ENCODE measurements around the gene NCEH1.

Gene NCEH1

GRCh38 chr3:172581757-172582166 is 129.1 kb downstream of the NCEH1 start:
- ATAC-seq (ENCODE audit: insufficient read depth, low read depth) = peak; percentile 68
- peak; percentile 48 for DNase-seq
- Histone ChIP-seq H3K9ac (ENCODE audit: low read depth, low read length) (peak overlapping the region; percentile 56), H3K36me3 (ENCODE audit: insufficient read depth, low read length) (no peaks in the 10 kb centered on the region), H3K4me1 (ENCODE audit: insufficient read depth, low read length) (peaks cover 99% of the 10 kb centered on the region), H3K4me2 (ENCODE audit: insufficient read depth, low read length) (peak overlapping the region; percentile 50), H3K4me3 (ENCODE audit: low read depth in 1 of 2, low read length in 2 of 2) (no peak overlapping the region), H3K27ac (ENCODE audit: low read length) (peak overlapping the region; percentile 97), H4K20me1 (ENCODE audit: insufficient read depth, low read length) (no peaks in the 10 kb centered on the region), H3K79me2 (ENCODE audit: insufficient read depth, low read length) (peaks cover 4% of the 10 kb centered on the region; the same call in 1 of the 2 replicates), H2AFZ (ENCODE audit: low read depth, low read length) (peak overlapping the region; percentile 11; the same call in 1 of the 2 replicates), H3K27me3 (ENCODE audit: insufficient read depth, low read length, poor library complexity) (no peaks in the 10 kb centered on the region), H3K9me3 (ENCODE audit: insufficient read depth, low read length, severe bottlenecking) (no peaks in the 10 kb centered on the region)
- no peak for TF ChIP-seq CTCF (IDR thresholded peaks at IDR 0.05; ENCODE audit: borderline replicate concordance, extremely low read depth, low read length, poor library complexity, severe bottlenecking)
- no peak for TF ChIP-seq EZH2 (IDR thresholded peaks at IDR 0.05; ENCODE audit: borderline replicate concordance, low read depth, low read length, severe bottlenecking)

- no peaks in the 10 kb centered on the region for H3K36me3 ChIP-seq (ENCODE audit: insufficient read depth, low read length)
- peak; percentile 29 for ATAC-seq (ENCODE audit: insufficient read depth, low read depth)
- no peaks in the 10 kb centered on the region for H3K27me3 ChIP-seq (ENCODE audit: insufficient read depth, low read length, poor library complexity)
- DNase-seq = no peak
- peak overlapping the region; percentile 97 for H3K27ac ChIP-seq (ENCODE audit: low read length)
- H3K4me1 ChIP-seq (ENCODE audit: insufficient read depth, low read length) = peaks cover 96% of the 10 kb centered on the region
- H4K20me1 ChIP-seq (ENCODE audit: insufficient read depth, low read length) = no peaks in the 10 kb centered on the region
- no peak for TF ChIP-seq CTCF (IDR thresholded peaks at IDR 0.05; ENCODE audit: borderline replicate concordance, extremely low read depth, low read length, poor library complexity, severe bottlenecking)
- no peak for TF ChIP-seq EZH2 (IDR thresholded peaks at IDR 0.05; ENCODE audit: borderline replicate concordance, low read depth, low read length, severe bottlenecking)
- peak overlapping the region; percentile 19; the same call in 1 of the 2 replicates for H2AFZ ChIP-seq (ENCODE audit: low read depth, low read length)
- peak overlapping the region; percentile 56 for H3K9ac ChIP-seq (ENCODE audit: low read depth, low read length)
- peak overlapping the region in 1 of 2 experiments; percentile 13; a peak in 2 of 4 replicates for H3K4me3 ChIP-seq (ENCODE audit: low read depth in 1 of 2, low read length in 2 of 2)
- H3K4me2 ChIP-seq (ENCODE audit: insufficient read depth, low read length) = peak overlapping the region; percentile 50
- H3K79me2 ChIP-seq (ENCODE audit: insufficient read depth, low read length) = peaks cover 4% of the 10 kb centered on the region; the same call in 1 of the 2 replicates
- no peaks in the 10 kb centered on the region for H3K9me3 ChIP-seq (ENCODE audit: insufficient read depth, low read length, severe bottlenecking)
Measured at GRCh38 chr3:172580680-172581401, 130.0 kb downstream of the NCEH1 start.

Data from DND-41 (cell line).